Esophagus squamous epithelium (tissue), 4 donors: Measurements from ENCODE around the gene EPHA3.

Experiments used
- CTCF ChIP-seq, 6 experiments: fragments of 450-650 bp in 4 of 6; fragments of 200-600 bp in 2 of 6; sonication (generic) in 2 of 6; IDR thresholded peaks; one replicate each; pipeline ENCODE4 v1.5.1; 2016 to 2019; ENCODE audit warnings: antibody characterized with exemption in 6 of 6, mild to moderate bottlenecking in 4 of 6, moderate library complexity in 4 of 6
- POLR2A ChIP-seq, 4 donors: fragments of 450-650 bp; IDR thresholded peaks; one replicate each; pipeline ENCODE4 v1.6.1; 2017; ENCODE audit warnings: antibody characterized with exemption in 4 of 4, mild to moderate bottlenecking in 4 of 4, moderate library complexity in 3 of 4

GRCh38 chr3:89107461-89108290, at the start of gene EPHA3:
- TF ChIP-seq CTCF (IDR thresholded peaks at IDR 0.05) = no peak
- TF ChIP-seq POLR2A (IDR thresholded peaks at IDR 0.05) = peak in 1 of 4 donors; percentile 19
